H1 (cell line): ENCODE results near the gene RGL1. TPM values are rescaled to one million over a fixed set of nuclear protein-coding genes. Genes with fewer than 3 reads are reported as not detected.
"Not testable (repeated sequence)": the region's sequence is repeated elsewhere in the genome, so short reads cannot be mapped to it uniquely, and the experiment has no call there.

Experiments
- CTCF ChIA-PET: fragments of 300-600 bp; sonication (Branson Sonifier 250); formaldehyde crosslinking; loops from one replicate; lab custom pipeline; 2021; ENCODE audit not compliant: partially characterized antibody; lab: Charles Lee
- POLR2A ChIA-PET: fragments of 300-600 bp; sonication (Branson Sonifier 250); formaldehyde crosslinking; loops from one replicate; lab custom pipeline; 2021; ENCODE audit warnings: inconsistent platforms; ENCODE audit not compliant: partially characterized antibody; lab: Charles Lee
- DNase-seq, 2 experiments: peaks; one replicate each; pipeline versions ENCODE4 v3.0.0 to v3.0.0-alpha.2; 2010 to 2022; ENCODE audit warnings: low spot score in 2 of 2, low read depth in 1 of 2, mixed read lengths in 1 of 2
- FAIRE-seq: peaks from 2 replicates; lab custom pipeline; 2011; peaks lifted over from hg19 to GRCh38; lab: Jason Lieb, UNC
- H2AFZ ChIP-seq: 2 replicates; pipeline ENCODE4 v1.8.1; 2012; ENCODE audit warnings: low read length, inconsistent platforms
- H2AK5ac ChIP-seq: 2 replicates; pipeline ENCODE4 v1.6.1; 2013; ENCODE audit warnings: low read depth, low read length
- H2BK120ac ChIP-seq: replicated peaks from 2 replicates; pipeline ENCODE3; 2013; ENCODE audit warnings: low read depth, low read length, inconsistent platforms
- H2BK12ac ChIP-seq: 2 replicates; pipeline ENCODE4 v1.6.1; 2013; ENCODE audit warnings: low read depth, low read length
- H2BK15ac ChIP-seq: 2 replicates; pipeline ENCODE4 v1.6.1; 2013; ENCODE audit warnings: low read length
- H2BK20ac ChIP-seq: 2 replicates; pipeline ENCODE4 v1.6.1; 2013; ENCODE audit warnings: low read length
- H2BK5ac ChIP-seq: 2 replicates; pipeline ENCODE4 v1.6.1; 2013; ENCODE audit warnings: low read depth, low read length
- H3K14ac ChIP-seq: 2 replicates; pipeline ENCODE4 v1.6.1; 2013; ENCODE audit warnings: inconsistent platforms; ENCODE audit not compliant: insufficient read length
- H3K18ac ChIP-seq: 2 replicates; pipeline ENCODE4 v1.6.1; 2013; ENCODE audit warnings: low read length; ENCODE audit errors: extremely low read depth
- H3K23ac ChIP-seq: 2 replicates; pipeline ENCODE4 v1.6.1; 2013; ENCODE audit warnings: inconsistent platforms; ENCODE audit not compliant: insufficient read length
- H3K23me2 ChIP-seq: 2 replicates; pipeline ENCODE4 v1.6.1; 2013; ENCODE audit warnings: low read depth, low read length
- H3K27ac ChIP-seq: 2 replicates; pipeline ENCODE4 v1.6.1; 2011; ENCODE audit warnings: low read depth, low read length, inconsistent platforms
- H3K27me3 ChIP-seq, 4 experiments: replicated peaks in 1 of 4; 1 replicate in 1 of 4; 2 replicates in 3 of 4; pipeline versions ENCODE4 v1.6.1 to v1.8.1; 2011 to 2013; ENCODE audit warnings: low read length in 3 of 4, mild to moderate bottlenecking in 3 of 4, inconsistent platforms in 2 of 4, mixed read lengths in 2 of 4, moderate library complexity in 1 of 4; ENCODE audit not compliant: control insufficient read depth in 3 of 4, insufficient read depth in 3 of 4; ENCODE audit errors: extremely low read depth in 1 of 4
- H3K36me3 ChIP-seq, 4 experiments: 2 replicates each; pipeline versions ENCODE4 v1.6.1 to v1.8.1; 2011 to 2013; ENCODE audit warnings: mild to moderate bottlenecking in 4 of 4, low read length in 3 of 4, moderate library complexity in 2 of 4, control low read depth in 1 of 4, inconsistent platforms in 1 of 4; ENCODE audit not compliant: insufficient read depth in 4 of 4, control insufficient read depth in 2 of 4
- H3K4ac ChIP-seq: replicated peaks from 2 replicates; pipeline ENCODE3; 2013; ENCODE audit warnings: low read length, low read depth, mixed read lengths, inconsistent platforms; ENCODE audit not compliant: insufficient read length
- H3K4me1 ChIP-seq, 4 experiments: replicated peaks in 1 of 4; 1 replicate in 1 of 4; 2 replicates in 3 of 4; pipeline versions ENCODE4 v1.6.1 to v1.8.1; 2011 to 2013; ENCODE audit warnings: low read length in 3 of 4, inconsistent platforms in 2 of 4, mixed read lengths in 1 of 4; ENCODE audit not compliant: insufficient read depth in 4 of 4, control insufficient read depth in 3 of 4
- H3K4me2 ChIP-seq, 2 experiments: 2 replicates each; pipeline versions ENCODE4 v1.6.1 to v1.8.1; 2011 to 2013; ENCODE audit warnings: low read depth in 2 of 2, low read length in 2 of 2, control low read depth in 1 of 2, inconsistent platforms in 1 of 2, mild to moderate bottlenecking in 1 of 2; ENCODE audit not compliant: insufficient read depth in 1 of 2
- H3K4me3 ChIP-seq, 4 experiments: fragments of 200-600, 300-600 bp in 1 of 4; sonication (generic), shearing (Covaris generic), sonication (Bioruptor Twin) in 1 of 4; 2 replicates each; pipeline versions ENCODE4 v1.5.1 to v1.8.1; 2011 to 2016; ENCODE audit warnings: low read length in 4 of 4, low read depth in 3 of 4, control low read depth in 2 of 4, inconsistent platforms in 2 of 4, mild to moderate bottlenecking in 2 of 4, mixed read lengths in 1 of 4, moderate library complexity in 1 of 4; ENCODE audit not compliant: insufficient read depth in 2 of 4; ENCODE audit errors: extremely low read depth in 1 of 4
- H3K56ac ChIP-seq: replicated peaks from 2 replicates; pipeline ENCODE3; 2013; ENCODE audit warnings: low read depth, mild to moderate bottlenecking, mixed read lengths, low read length, inconsistent platforms; ENCODE audit not compliant: insufficient read length
- H3K79me1 ChIP-seq: 2 replicates; pipeline ENCODE4 v1.6.1; 2013; ENCODE audit warnings: low read depth, low read length, control low read depth
- H3K79me2 ChIP-seq, 2 experiments: 2 replicates each; pipeline versions ENCODE4 v1.6.1 to v1.8.1; 2012 to 2013; ENCODE audit warnings: low read length in 2 of 2, mild to moderate bottlenecking in 2 of 2, inconsistent platforms in 1 of 2; ENCODE audit not compliant: insufficient read depth in 2 of 2, control insufficient read depth in 1 of 2
- H3K9ac ChIP-seq, 4 experiments: replicated peaks in 1 of 4; 1 replicate in 1 of 4; 2 replicates in 3 of 4; pipeline versions ENCODE4 v1.6.1 to v1.8.1; 2011 to 2013; ENCODE audit warnings: low read depth in 3 of 4, low read length in 3 of 4, control low read depth in 2 of 4, mild to moderate bottlenecking in 2 of 4, moderate library complexity in 2 of 4, inconsistent platforms in 1 of 4; ENCODE audit errors: extremely low read depth in 1 of 4
- H3K9me3 ChIP-seq, 2 experiments: 2 replicates each; pipeline versions ENCODE4 v1.6.1 to v1.8.1; 2012 to 2013; ENCODE audit warnings: mild to moderate bottlenecking in 2 of 2, moderate library complexity in 2 of 2, control low read depth in 1 of 2, inconsistent platforms in 1 of 2, low read depth in 1 of 2, low read length in 1 of 2, mixed read lengths in 1 of 2; ENCODE audit not compliant: insufficient read depth in 2 of 2
- H4K20me1 ChIP-seq, 2 experiments: replicated peaks in 1 of 2; 2 replicates each; pipeline versions ENCODE3 to v1.8.1; 2011 to 2013; ENCODE audit warnings: inconsistent platforms in 2 of 2, low read length in 2 of 2, mild to moderate bottlenecking in 1 of 2; ENCODE audit not compliant: insufficient read depth in 2 of 2, control insufficient read depth in 1 of 2
- H4K5ac ChIP-seq: 2 replicates; pipeline ENCODE4 v1.6.1; 2013; ENCODE audit warnings: low read length, low read depth, mixed read lengths, inconsistent platforms; ENCODE audit not compliant: insufficient read length
- H4K8ac ChIP-seq: 2 replicates; pipeline ENCODE4 v1.8.0; 2013; ENCODE audit warnings: mild to moderate bottlenecking, moderate library complexity, low read length, inconsistent platforms; ENCODE audit not compliant: insufficient read depth; ENCODE audit errors: extremely low read depth
- H4K91ac ChIP-seq: replicated peaks from 2 replicates; pipeline ENCODE3; 2013; ENCODE audit warnings: low read length, mixed read lengths, inconsistent platforms; ENCODE audit not compliant: insufficient read length
- WGBS, 2 experiments: shearing (Covaris generic) in 1 of 2; methylation state at CpG; one replicate each; pipeline versions ENCODE4 v1.1.6 to v1.1.7; 2013 to 2015; ENCODE audit warnings: low lambda C conversion rate in 2 of 2, mixed read lengths in 2 of 2, inconsistent platforms in 1 of 2, low coverage in 1 of 2, missing lambda C conversion rate in 1 of 2; ENCODE audit not compliant: insufficient replicate concordance in 2 of 2, insufficient coverage in 1 of 2, insufficient read length in 1 of 2; ENCODE audit errors: extremely low coverage in 1 of 2, missing lambda C conversion rate in 1 of 2; 5-methylcytosine and 5-hydroxymethylcytosine counted together
- polyA plus RNA-seq, 7 experiments: library from polyadenylated mRNA; depleted of rRNA in 3 of 7; stranded (reverse) in 5 of 7; unstranded in 2 of 7; fragments of >200 nt in 5 of 7; fragments of 200-250 nt in 2 of 7; gene quantifications; 1 replicate in 5 of 7; 2 replicates in 1 of 7; 4 replicates in 1 of 7; pipeline versions ENCODE4 v1.2.1 to v1.2.3, GENCODE V29; 2011 to 2013; ENCODE audit warnings: missing spikeins in 2 of 7, mixed read lengths in 2 of 7
- total RNA-seq: library from RNA; stranded (reverse); fragmentation: NEBNext Ultra II Directional; extraction: Animal tissue kit (Norgen Biotek cat#: 25700); gene quantifications from 2 replicates; pipeline ENCODE4 v1.2.1, GENCODE V29; 2021

Gene RGL1
- total and polyA plus RNA-seq, 2 of the 8 experiments (the other 6 are each of a cell fraction or from before 2014, with no cell fraction given): 0.98 to 2.4 TPM

DNA sequence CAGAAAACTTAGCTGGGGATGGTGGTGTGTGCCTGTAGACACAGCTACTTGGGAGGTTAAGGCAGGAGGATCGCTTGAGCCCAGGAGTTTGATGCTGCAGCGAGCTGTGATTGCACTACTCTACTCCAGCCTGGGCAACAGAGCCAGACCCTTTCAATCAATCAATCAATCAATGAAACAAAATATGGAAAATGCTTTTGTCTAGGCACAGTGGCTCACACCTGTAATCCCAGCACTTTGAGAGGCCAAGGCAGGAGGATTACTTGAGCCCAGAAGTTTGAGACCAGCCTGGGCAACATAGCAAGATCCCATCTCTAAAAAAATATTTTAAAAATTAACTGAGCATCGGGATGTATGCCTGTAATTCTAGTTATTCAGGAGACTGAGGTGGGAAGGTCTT, 19.0 kb upstream of the RGL1 start:
- H3K4me2 ChIP-seq, H2BK120ac ChIP-seq, H3K9me3 ChIP-seq, FAIRE-seq, H2AK5ac ChIP-seq, H3K14ac ChIP-seq, H3K79me1 ChIP-seq, H3K9ac ChIP-seq, POLR2A ChIA-PET, H2BK15ac ChIP-seq, H3K36me3 ChIP-seq, H3K4ac ChIP-seq, H3K27me3 ChIP-seq, H3K23me2 ChIP-seq, H3K4me1 ChIP-seq, H2AFZ ChIP-seq, H2BK5ac ChIP-seq, DNase-seq, H4K8ac ChIP-seq, H3K27ac ChIP-seq, H4K20me1 ChIP-seq, H3K56ac ChIP-seq, H3K23ac ChIP-seq, H4K91ac ChIP-seq, H2BK12ac ChIP-seq, CTCF ChIA-PET, H2BK20ac ChIP-seq, H4K5ac ChIP-seq, H3K4me3 ChIP-seq, H3K18ac ChIP-seq, H3K79me2 ChIP-seq: not testable (repeated sequence)
- 98% methylated on average over 3 of the region's 3 CpGs; no CpG with 5 or more reads in 1 of the 2 experiments for WGBS, 2 experiments
